Measurements from ENCODE around the gene ATP13A1.

DNA sequence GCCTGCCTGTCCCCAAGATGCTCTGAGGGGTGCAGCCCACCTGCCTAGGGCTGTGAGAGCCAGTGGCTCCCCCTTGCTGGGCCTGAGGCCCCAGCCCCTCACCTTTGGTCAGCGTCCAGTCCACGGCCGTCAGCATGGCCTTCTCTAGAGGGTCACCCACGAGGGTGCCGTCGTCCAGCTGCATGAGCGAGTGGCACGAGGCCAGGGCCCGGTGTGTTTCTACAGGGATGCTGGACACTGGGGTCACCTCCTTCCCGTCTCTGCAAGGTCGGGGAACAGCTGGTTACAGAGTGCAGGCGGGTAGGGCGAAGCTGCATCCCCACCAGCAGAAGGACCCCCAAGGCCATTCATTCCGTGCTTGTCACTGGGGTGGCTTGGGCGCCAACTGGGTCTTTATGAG is 9.0 kb downstream of the ATP13A1 start:
- TF ChIP-seq, protein P1, sequence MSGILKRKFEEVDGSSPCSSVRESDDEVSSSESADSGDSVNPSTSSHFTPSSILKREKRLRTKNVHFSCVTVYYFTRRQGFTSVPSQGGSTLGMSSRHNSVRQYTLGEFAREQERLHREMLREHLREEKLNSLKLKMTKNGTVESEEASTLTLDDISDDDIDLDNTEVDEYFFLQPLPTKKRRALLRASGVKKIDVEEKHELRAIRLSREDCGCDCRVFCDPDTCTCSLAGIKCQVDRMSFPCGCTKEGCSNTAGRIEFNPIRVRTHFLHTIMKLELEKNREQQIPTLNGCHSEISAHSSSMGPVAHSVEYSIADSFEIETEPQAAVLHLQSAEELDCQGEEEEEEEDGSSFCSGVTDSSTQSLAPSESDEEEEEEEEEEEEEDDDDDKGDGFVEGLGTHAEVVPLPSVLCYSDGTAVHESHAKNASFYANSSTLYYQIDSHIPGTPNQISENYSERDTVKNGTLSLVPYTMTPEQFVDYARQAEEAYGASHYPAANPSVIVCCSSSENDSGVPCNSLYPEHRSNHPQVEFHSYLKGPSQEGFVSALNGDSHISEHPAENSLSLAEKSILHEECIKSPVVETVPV (CRISPR knock-in tag; IDR thresholded peaks at IDR 0.05), result no peak
- TF ChIP-seq, protein P2, sequence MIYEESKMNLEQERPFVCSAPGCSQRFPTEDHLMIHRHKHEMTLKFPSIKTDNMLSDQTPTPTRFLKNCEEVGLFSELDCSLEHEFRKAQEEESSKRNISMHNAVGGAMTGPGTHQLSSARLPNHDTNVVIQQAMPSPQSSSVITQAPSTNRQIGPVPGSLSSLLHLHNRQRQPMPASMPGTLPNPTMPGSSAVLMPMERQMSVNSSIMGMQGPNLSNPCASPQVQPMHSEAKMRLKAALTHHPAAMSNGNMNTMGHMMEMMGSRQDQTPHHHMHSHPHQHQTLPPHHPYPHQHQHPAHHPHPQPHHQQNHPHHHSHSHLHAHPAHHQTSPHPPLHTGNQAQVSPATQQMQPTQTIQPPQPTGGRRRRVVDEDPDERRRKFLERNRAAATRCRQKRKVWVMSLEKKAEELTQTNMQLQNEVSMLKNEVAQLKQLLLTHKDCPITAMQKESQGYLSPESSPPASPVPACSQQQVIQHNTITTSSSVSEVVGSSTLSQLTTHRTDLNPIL (CRISPR knock-in tag; IDR thresholded peaks at IDR 0.05; ENCODE audit: low read depth), result no peak
- TF ChIP-seq OSR1 (CRISPR knock-in tag; IDR thresholded peaks at IDR 0.05) (no peak), ZFP30 (CRISPR knock-in tag; IDR thresholded peaks at IDR 0.05) (no peak), SNAI2 (CRISPR knock-in tag; IDR thresholded peaks at IDR 0.05) (no peak), CSDC2 (CRISPR knock-in tag; IDR thresholded peaks at IDR 0.05) (no peak), ZNF8 (CRISPR knock-in tag; IDR thresholded peaks at IDR 0.05) (no peak), RARB (CRISPR knock-in tag; IDR thresholded peaks at IDR 0.05) (no peak), BACH2 (CRISPR knock-in tag; IDR thresholded peaks at IDR 0.05; ENCODE audit: borderline replicate concordance) (no peak), ISL1 (CRISPR knock-in tag; IDR thresholded peaks at IDR 0.05) (no peak)
- TF ChIP-seq, protein P3, sequence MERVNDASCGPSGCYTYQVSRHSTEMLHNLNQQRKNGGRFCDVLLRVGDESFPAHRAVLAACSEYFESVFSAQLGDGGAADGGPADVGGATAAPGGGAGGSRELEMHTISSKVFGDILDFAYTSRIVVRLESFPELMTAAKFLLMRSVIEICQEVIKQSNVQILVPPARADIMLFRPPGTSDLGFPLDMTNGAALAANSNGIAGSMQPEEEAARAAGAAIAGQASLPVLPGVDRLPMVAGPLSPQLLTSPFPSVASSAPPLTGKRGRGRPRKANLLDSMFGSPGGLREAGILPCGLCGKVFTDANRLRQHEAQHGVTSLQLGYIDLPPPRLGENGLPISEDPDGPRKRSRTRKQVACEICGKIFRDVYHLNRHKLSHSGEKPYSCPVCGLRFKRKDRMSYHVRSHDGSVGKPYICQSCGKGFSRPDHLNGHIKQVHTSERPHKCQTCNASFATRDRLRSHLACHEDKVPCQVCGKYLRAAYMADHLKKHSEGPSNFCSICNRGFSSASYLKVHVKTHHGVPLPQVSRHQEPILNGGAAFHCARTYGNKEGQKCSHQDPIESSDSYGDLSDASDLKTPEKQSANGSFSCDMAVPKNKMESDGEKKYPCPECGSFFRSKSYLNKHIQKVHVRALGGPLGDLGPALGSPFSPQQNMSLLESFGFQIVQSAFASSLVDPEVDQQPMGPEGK (CRISPR knock-in tag; IDR thresholded peaks at IDR 0.05; ENCODE audit: borderline replicate concordance), result no peak
- TF ChIP-seq, protein P4, sequence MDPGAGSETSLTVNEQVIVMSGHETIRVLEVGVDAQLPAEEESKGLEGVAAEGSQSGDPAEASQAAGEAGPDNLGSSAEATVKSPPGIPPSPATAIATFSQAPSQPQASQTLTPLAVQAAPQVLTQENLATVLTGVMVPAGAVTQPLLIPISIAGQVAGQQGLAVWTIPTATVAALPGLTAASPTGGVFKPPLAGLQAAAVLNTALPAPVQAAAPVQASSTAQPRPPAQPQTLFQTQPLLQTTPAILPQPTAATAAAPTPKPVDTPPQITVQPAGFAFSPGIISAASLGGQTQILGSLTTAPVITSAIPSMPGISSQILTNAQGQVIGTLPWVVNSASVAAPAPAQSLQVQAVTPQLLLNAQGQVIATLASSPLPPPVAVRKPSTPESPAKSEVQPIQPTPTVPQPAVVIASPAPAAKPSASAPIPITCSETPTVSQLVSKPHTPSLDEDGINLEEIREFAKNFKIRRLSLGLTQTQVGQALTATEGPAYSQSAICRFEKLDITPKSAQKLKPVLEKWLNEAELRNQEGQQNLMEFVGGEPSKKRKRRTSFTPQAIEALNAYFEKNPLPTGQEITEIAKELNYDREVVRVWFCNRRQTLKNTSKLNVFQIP (CRISPR knock-in tag; IDR thresholded peaks at IDR 0.05; ENCODE audit: borderline replicate concordance, low read depth), result no peak
